SK-N-SH (cell line): ENCODE data around the gene CENPVL1. TPM values are rescaled to one million over a fixed set of nuclear protein-coding genes. Genes with fewer than 3 reads are reported as not detected.
"Not testable (repeated sequence)": the region's sequence is repeated elsewhere in the genome, so short reads cannot be mapped to it uniquely, and the experiment has no call there.

Source experiments
- CTCF ChIA-PET: fragments of 300-600, 350-600 bp; formaldehyde crosslinking; extraction: SDS; loops from one replicate; lab custom pipeline; 2021; lab: Yijun Ruan, JAX
- POLR2A ChIA-PET: fragments of 350-600 bp; sonication (Branson Sonifier 250); formaldehyde crosslinking; extraction: SDS; loops from one replicate; lab custom pipeline; 2020; ENCODE audit warnings: antibody characterized with exemption, inconsistent platforms; lab: Yijun Ruan, JAX
- DNase-seq: peaks from one replicate; pipeline ENCODE4 v3.0.0; 2012
- H2AFZ ChIP-seq: fragments of 200-600 bp; sonication (generic); 2 replicates; pipeline ENCODE4 v1.8.1; 2016; ENCODE audit warnings: antibody characterized with exemption, mild to moderate bottlenecking, low read depth
- H3F3A ChIP-seq: fragments of 200-600 bp; sonication (generic); replicated peaks from 2 replicates; pipeline ENCODE3; 2016; ENCODE audit warnings: antibody characterized with exemption, mild to moderate bottlenecking; ENCODE audit not compliant: insufficient read depth
- H3K27ac ChIP-seq, 2 experiments: fragments of 200-500 bp in 1 of 2; fragments of 200-600 bp in 1 of 2; sonication (Bioruptor generic) in 1 of 2; sonication (generic), shearing (Covaris generic) in 1 of 2; 2 replicates each; pipeline versions ENCODE4 v1.5.1 to v1.6.1; 2014 to 2016; ENCODE audit warnings: low read depth in 2 of 2, inconsistent platforms in 1 of 2, low read length in 1 of 2, mild to moderate bottlenecking in 1 of 2, mixed read lengths in 1 of 2
- H3K27me3 ChIP-seq: fragments of 200-600 bp; sonication (generic), shearing (Covaris generic); 2 replicates; pipeline ENCODE4 v1.6.1; 2016; ENCODE audit warnings: mixed run types; ENCODE audit not compliant: insufficient read depth
- H3K36me3 ChIP-seq, 2 experiments: fragments of 200-500 bp in 1 of 2; fragments of 200-600 bp in 1 of 2; sonication (Bioruptor generic) in 1 of 2; sonication (generic) in 1 of 2; replicated peaks in 1 of 2; 2 replicates each; pipeline versions ENCODE3 to v1.5.1; 2014 to 2016; ENCODE audit warnings: low read length in 1 of 2, mild to moderate bottlenecking in 1 of 2; ENCODE audit not compliant: insufficient read depth in 2 of 2, control insufficient read depth in 1 of 2
- H3K4me1 ChIP-seq, 2 experiments: fragments of 200-500 bp in 1 of 2; fragments of 200-600 bp in 1 of 2; sonication (Bioruptor generic) in 1 of 2; sonication (generic), shearing (Covaris generic) in 1 of 2; 2 replicates each; pipeline versions ENCODE4 v1.5.1 to v1.6.1; 2014 to 2016; ENCODE audit warnings: low read depth in 1 of 2, low read length in 1 of 2, mixed run types in 1 of 2; ENCODE audit not compliant: insufficient read depth in 2 of 2, control insufficient read depth in 1 of 2
- H3K4me2 ChIP-seq: fragments of 200-600 bp; sonication (generic), shearing (Covaris generic); 2 replicates; pipeline ENCODE4 v1.6.1; 2017; ENCODE audit warnings: mixed run types
- H3K4me3 ChIP-seq, 2 experiments: fragments of 200-500 bp in 1 of 2; fragments of 200-600 bp in 1 of 2; sonication (Bioruptor generic) in 1 of 2; sonication (generic), shearing (Covaris generic) in 1 of 2; 2 replicates each; pipeline versions ENCODE4 v1.5.1 to v1.8.1; 2014 to 2016; ENCODE audit warnings: low read depth in 2 of 2, inconsistent platforms in 1 of 2, low read length in 1 of 2, mild to moderate bottlenecking in 1 of 2, mixed read lengths in 1 of 2, moderate library complexity in 1 of 2
- H3K79me2 ChIP-seq: fragments of 200-600 bp; sonication (generic); 2 replicates; pipeline ENCODE4 v1.8.1; 2017; ENCODE audit warnings: mild to moderate bottlenecking; ENCODE audit not compliant: insufficient read depth
- H3K9ac ChIP-seq: fragments of 200-600 bp; sonication (generic); 2 replicates; pipeline ENCODE4 v1.6.1; 2017; ENCODE audit warnings: mixed run types
- H3K9me2 ChIP-seq: fragments of 200-600 bp; sonication (generic); 2 replicates; pipeline ENCODE4 v1.6.1; 2017; ENCODE audit warnings: mixed run types
- H3K9me3 ChIP-seq: fragments of 200-600 bp; sonication (generic); 2 replicates; pipeline ENCODE4 v1.6.1; 2017; ENCODE audit warnings: mixed run types, mild to moderate bottlenecking, moderate library complexity
- H4K20me1 ChIP-seq: fragments of 200-600 bp; sonication (generic); 2 replicates; pipeline ENCODE4 v1.6.1; 2017; ENCODE audit warnings: mild to moderate bottlenecking, mixed run types; ENCODE audit not compliant: insufficient read depth
- CHD2 ChIP-seq: fragments of 150-350 bp; IDR thresholded peaks from 2 replicates; pipeline ENCODE4 v1.6.1; 2018; ENCODE audit warnings: low read length; ENCODE audit not compliant: partially characterized antibody
- FOXJ3 ChIP-seq: sonication (generic); formaldehyde crosslinking; IDR thresholded peaks from 2 replicates; pipeline ENCODE4 v1.5.1; 2020; ENCODE audit warnings: mild to moderate bottlenecking, missing genetic modification reagents
- MXI1 ChIP-seq: IDR thresholded peaks from 2 replicates; pipeline ENCODE4 v1.6.1; 2012; ENCODE audit warnings: mild to moderate bottlenecking, low read depth, low read length, improper control_type of control experiment
- SIN3A ChIP-seq: IDR thresholded peaks from 2 replicates; pipeline ENCODE4 v1.6.1; 2012; ENCODE audit warnings: low read depth, mild to moderate bottlenecking, low read length, moderate library complexity, borderline replicate concordance
- SMC3 ChIP-seq: IDR thresholded peaks from 2 replicates; pipeline ENCODE4 v1.6.1; 2012; ENCODE audit warnings: low read depth, low read length, improper control_type of control experiment
- YY1 ChIP-seq: IDR thresholded peaks from 2 replicates; pipeline ENCODE4 v1.4.0; 2012; ENCODE audit warnings: low read depth, mild to moderate bottlenecking
- WGBS: methylation state at CpG from one replicate; pipeline ENCODE4 v1.1.6; 2017; ENCODE audit warnings: low lambda C conversion rate; 5-methylcytosine and 5-hydroxymethylcytosine counted together
- polyA plus RNA-seq, 3 experiments: library from polyadenylated mRNA; depleted of rRNA; stranded (reverse); fragments of >200 nt; gene quantifications; 2 replicates each; pipeline ENCODE4 v1.2.3, GENCODE V29; 2012
- TF ChIP-seq, protein P1 (sequence below): fragments of 150-350 bp; IDR thresholded peaks from 2 replicates; pipeline ENCODE4 v1.6.1; 2017; ENCODE audit warnings: antibody characterized with exemption, low read length, low read depth, borderline replicate concordance
- TF ChIP-seq, protein P2 (sequence below): fragments of 150-350 bp; IDR thresholded peaks from 2 replicates; pipeline ENCODE4 v1.6.1; 2016; ENCODE audit warnings: mild to moderate bottlenecking, low read depth, low read length

The CENPVL1 gene
- 0.03 and 0.06 TPM in 2 replicates for polyA plus RNA-seq (2012; rRNA removed)
- 0.01 and 0.03 TPM in 2 replicates for polyA plus RNA-seq (2012; cell fraction: cytosol; rRNA removed)
- 0.10 TPM in 1 of 2 replicates, not detected in the other for polyA plus RNA-seq (2012; cell fraction: nucleus; rRNA removed)

DNA sequence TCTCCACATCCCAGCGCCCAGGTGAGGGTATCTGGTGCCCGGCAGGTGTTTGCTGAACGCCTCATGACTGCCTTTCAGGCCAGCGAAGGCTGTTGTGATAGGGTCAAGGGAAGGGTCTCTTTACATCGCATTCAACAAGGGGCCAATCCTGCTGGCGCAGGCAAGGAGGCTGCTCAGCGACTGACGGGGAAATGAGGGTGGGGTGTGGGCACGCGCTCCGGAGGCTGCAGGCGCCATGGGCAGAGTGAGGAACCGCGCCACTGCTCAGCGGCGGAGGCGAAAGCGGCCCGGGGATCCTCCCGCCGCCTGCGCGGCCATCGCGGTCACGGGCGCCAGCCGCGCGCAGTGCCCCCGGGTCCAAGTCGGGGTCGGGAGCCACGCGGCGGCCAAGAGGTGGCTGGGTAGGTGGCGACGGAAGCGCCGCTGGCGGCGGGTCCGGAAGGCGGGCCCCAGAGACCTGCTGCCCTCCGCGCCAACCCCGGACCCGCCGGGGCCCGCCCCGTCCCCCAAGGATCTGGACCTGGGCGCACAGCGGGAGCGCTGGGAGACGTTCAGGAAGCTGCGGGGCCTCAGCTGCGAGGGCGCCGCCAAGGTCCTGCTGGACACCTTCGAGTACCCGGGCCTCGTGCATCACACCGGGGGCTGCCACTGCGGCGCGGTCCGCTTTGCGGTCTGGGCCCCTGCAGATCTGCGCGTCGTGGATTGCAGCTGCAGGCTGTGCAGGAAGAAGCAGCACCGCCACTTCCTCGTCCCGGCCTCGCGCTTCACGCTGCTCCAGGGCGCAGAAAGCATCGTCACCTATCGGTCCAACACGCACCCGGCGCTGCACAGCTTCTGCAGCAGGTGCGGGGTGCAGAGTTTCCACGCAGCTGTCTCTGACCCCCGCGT is at the start of gene CENPVL1:
Gene CENPVL1, plus strand, starts transcription at position 236 of the 888 bp plus-strand sequence. Its CDS starts 0 bp downstream, at position 236.
- H3K27ac ChIP-seq, result not testable (repeated sequence)

DNA sequence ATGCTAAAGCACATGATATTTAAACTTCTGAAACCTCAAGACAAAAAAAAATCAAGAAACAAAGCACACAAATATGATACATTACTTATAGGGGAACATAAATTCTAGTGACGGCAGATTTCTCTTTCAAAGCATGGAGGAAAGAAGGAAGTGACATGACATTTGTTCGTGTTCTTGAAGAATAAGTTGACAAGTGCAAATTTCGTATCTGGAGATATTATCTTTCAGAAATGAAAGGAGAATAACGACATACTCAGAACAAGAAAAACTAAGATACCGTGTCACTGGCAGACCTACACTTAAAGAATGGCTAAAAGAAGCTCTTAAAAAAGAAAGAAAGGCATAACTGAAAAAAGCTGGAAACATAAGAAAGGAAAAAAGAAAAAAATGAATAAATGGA is 44.3 kb upstream of the CENPVL1 start:
- Histone ChIP-seq H4K20me1 (no peaks in the 10 kb centered on the region), H3K4me3 (no peak overlapping the region), H3K9me2 (no peaks in the 10 kb centered on the region)
- no peak for DNase-seq
- TF ChIP-seq, protein P1, sequence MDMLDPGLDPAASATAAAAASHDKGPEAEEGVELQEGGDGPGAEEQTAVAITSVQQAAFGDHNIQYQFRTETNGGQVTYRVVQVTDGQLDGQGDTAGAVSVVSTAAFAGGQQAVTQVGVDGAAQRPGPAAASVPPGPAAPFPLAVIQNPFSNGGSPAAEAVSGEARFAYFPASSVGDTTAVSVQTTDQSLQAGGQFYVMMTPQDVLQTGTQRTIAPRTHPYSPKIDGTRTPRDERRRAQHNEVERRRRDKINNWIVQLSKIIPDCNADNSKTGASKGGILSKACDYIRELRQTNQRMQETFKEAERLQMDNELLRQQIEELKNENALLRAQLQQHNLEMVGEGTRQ, result no peak
- TF ChIP-seq SMC3, result no peak
- no peak for TF ChIP-seq SIN3A
- TF ChIP-seq, protein P2, sequence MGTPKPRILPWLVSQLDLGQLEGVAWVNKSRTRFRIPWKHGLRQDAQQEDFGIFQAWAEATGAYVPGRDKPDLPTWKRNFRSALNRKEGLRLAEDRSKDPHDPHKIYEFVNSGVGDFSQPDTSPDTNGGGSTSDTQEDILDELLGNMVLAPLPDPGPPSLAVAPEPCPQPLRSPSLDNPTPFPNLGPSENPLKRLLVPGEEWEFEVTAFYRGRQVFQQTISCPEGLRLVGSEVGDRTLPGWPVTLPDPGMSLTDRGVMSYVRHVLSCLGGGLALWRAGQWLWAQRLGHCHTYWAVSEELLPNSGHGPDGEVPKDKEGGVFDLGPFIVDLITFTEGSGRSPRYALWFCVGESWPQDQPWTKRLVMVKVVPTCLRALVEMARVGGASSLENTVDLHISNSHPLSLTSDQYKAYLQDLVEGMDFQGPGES, result no peak
- TF ChIP-seq MXI1, result no peak
- TF ChIP-seq CHD2, result no peak
- no peak for TF ChIP-seq FOXJ3 (CRISPR knock-in tag)
- no peak for TF ChIP-seq YY1
- TF ChIP-seq, all 33 proteins: peak for 0
- ChIA-PET POLR2A (no interaction called here), CTCF (no interaction called here)
- H3K9me3 ChIP-seq, result no peaks in the 10 kb centered on the region
- peaks cover 6% of the 10 kb centered on the region; the same call in 1 of the 2 replicates for H3K27me3 ChIP-seq
- H2AFZ ChIP-seq, result no peak overlapping the region
- no peak overlapping the region for H3K4me2 ChIP-seq
- no peaks in the 10 kb centered on the region for H3K36me3 ChIP-seq
- H3K27ac ChIP-seq, result no peak overlapping the region
- 8% methylated on average over 5 of the region's 5 CpGs for WGBS
- H3K4me1 ChIP-seq, result no peaks in the 10 kb centered on the region
- H3K9ac ChIP-seq, result no peak overlapping the region
- H3K79me2 ChIP-seq, result no peaks in the 10 kb centered on the region
- no peaks in the 10 kb centered on the region for H3F3A ChIP-seq

More for the DNA sequence above, at the start of gene CENPVL1:
- DNase-seq, H3K9me2 ChIP-seq, POLR2A ChIA-PET, H3K4me2 ChIP-seq, H3K9ac ChIP-seq, H3K36me3 ChIP-seq, H2AFZ ChIP-seq, H3K79me2 ChIP-seq, H4K20me1 ChIP-seq, H3F3A ChIP-seq, H3K4me1 ChIP-seq, H3K9me3 ChIP-seq, H3K4me3 ChIP-seq, H3K27me3 ChIP-seq, CTCF ChIA-PET: not testable (repeated sequence)
- no CpG with 5 or more reads among the region's 87 CpGs for WGBS

DNA sequence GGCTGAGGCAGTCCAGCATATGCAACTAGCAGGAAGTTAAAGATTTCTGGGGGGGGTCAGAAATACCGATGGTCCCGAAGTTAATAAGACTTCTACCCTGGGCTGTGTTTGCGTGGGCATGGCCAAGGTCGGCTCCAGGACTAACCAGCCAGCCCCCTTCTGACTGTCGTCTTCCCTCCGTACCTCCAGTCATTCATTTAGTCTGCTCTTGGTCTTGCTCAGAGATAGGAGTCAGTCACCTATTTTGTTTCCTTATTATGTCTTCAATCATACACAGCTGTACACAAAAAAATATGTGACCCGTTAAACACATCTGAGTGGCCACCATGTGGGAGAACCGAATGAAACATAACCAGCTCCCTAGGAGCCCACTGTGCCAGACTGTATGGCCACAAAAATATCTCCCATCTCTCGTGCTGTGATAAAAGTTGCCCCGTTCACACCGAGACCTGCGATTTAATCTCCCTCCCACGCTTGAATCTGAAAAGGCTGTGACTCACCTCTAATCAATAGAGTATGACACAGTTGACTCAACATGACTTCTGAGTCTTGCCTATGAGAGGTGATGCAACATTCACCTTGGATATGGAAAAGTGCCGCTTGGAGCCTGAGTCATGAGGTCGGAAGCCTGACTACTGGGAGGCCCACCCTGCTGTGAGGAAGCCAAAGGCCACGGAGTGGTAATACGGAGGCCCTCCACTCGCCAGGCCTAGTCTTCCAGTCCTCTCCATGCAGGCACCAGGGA is 30.5 kb upstream of the CENPVL1 start:
- DNase-seq, H2AFZ ChIP-seq, H3K9ac ChIP-seq, H4K20me1 ChIP-seq, H3K9me3 ChIP-seq, H3F3A ChIP-seq, H3K4me2 ChIP-seq, H3K27ac ChIP-seq, CTCF ChIA-PET, POLR2A ChIA-PET, H3K4me1 ChIP-seq, H3K79me2 ChIP-seq, H3K36me3 ChIP-seq, H3K4me3 ChIP-seq, H3K27me3 ChIP-seq, H3K9me2 ChIP-seq: not testable (repeated sequence)
- no CpG with 5 or more reads among the region's 18 CpGs for WGBS

DNA sequence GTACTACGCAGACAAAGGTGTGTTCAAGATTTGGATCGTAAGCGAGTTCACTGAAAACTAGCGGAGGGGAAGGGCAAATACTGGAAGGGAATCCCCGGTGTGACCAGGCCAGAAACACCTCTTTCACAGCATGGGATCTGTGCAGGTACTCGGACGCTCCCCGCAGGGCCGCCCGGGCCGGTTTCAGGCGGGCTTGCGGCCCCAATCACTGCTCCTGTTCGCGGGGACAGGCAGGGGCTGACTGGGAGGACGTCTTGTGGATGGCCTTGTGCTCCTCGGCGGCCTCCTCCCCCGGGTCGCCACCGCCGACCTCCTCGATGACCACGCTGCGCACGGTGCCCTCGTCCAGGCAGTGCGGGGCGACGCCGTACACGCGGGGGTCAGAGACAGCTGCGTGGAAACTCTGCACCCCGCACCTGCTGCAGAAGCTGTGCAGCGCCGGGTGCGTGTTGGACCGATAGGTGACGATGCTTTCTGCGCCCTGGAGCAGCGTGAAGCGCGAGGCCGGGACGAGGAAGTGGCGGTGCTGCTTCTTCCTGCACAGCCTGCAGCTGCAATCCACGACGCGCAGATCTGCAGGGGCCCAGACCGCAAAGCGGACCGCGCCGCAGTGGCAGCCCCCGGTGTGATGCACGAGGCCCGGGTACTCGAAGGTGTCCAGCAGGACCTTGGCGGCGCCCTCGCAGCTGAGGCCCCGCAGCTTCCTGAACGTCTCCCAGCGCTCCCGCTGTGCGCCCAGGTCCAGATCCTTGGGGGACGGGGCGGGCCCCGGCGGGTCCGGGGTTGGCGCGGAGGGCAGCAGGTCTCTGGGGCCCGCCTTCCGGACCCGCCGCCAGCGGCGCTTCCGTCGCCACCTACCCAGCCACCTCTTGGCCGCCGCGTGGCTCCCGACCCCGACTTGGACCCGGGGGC is 28.2 kb upstream of the CENPVL1 start:
- H3K9me2 ChIP-seq, H4K20me1 ChIP-seq, H3K4me3 ChIP-seq, CTCF ChIA-PET, H3K4me1 ChIP-seq, H3K36me3 ChIP-seq, DNase-seq, H3K9me3 ChIP-seq, H3K4me2 ChIP-seq, H2AFZ ChIP-seq, H3K9ac ChIP-seq, H3K27me3 ChIP-seq, POLR2A ChIA-PET, H3F3A ChIP-seq, H3K79me2 ChIP-seq, H3K27ac ChIP-seq: not testable (repeated sequence)
- no CpG with 5 or more reads among the region's 88 CpGs for WGBS
